NB4 (cell line): Measurements from ENCODE around the gene PARL.

ENCODE experiments used
- DNase-seq: peaks from one replicate; pipeline ENCODE4 v3.0.0; 2010; ENCODE audit warnings: low read depth
- H3K4me3 ChIP-seq: one replicate; pipeline ENCODE4 v1.5.1; 2011; ENCODE audit warnings: mild to moderate bottlenecking, low read depth, low read length, moderate library complexity
- CTCF ChIP-seq: IDR thresholded peaks from one replicate; pipeline ENCODE4 v1.5.1; 2012; ENCODE audit warnings: low read depth, low read length
- MAX ChIP-seq: IDR thresholded peaks from 2 replicates; pipeline ENCODE4 v1.6.1; 2011; ENCODE audit warnings: low read depth, low read length
- MYC ChIP-seq: IDR thresholded peaks from 2 replicates; pipeline ENCODE4 v1.6.1; 2011; ENCODE audit warnings: low read depth, low read length
- POLR2A ChIP-seq: IDR thresholded peaks from 2 replicates; pipeline ENCODE4 v1.6.1; 2011; ENCODE audit warnings: mild to moderate bottlenecking; ENCODE audit not compliant: insufficient read length; ENCODE audit errors: extremely low read depth

PARL gene

GRCh38 chr3:183885766-183886165 lies 1.1 kb upstream of the PARL start:
- TF ChIP-seq MAX = no peak
- TF ChIP-seq MYC = no peak
- TF ChIP-seq CTCF = no peak
- no peak for TF ChIP-seq POLR2A
- no peak overlapping the region for H3K4me3 ChIP-seq
- no peak for DNase-seq

GRCh38 chr3:183884097-183884426 lies 618 bp downstream of the PARL start:
- peak; percentile 47 for DNase-seq

GRCh38 chr3:183883291-183884096 lies 1.2 kb downstream of the PARL start:
- no peak for TF ChIP-seq CTCF
- TF ChIP-seq MAX = no peak; the same call in 1 of the 2 replicates
- no peak for TF ChIP-seq MYC
- TF ChIP-seq POLR2A = no peak
- peak overlapping the region; percentile 92 for H3K4me3 ChIP-seq
- no peak for DNase-seq

More at GRCh38 chr3:183884097-183884426, 618 bp downstream of the PARL start:
- TF ChIP-seq CTCF (no peak), MAX (no peak), POLR2A (no peak), MYC (no peak)
- H3K4me3 ChIP-seq = peak overlapping the region; percentile 92

GRCh38 chr3:183880121-183880520 lies 4.6 kb downstream of the PARL start:
- no peak overlapping the region for H3K4me3 ChIP-seq
- TF ChIP-seq CTCF = no peak
- TF ChIP-seq MYC = no peak
- no peak for TF ChIP-seq MAX
- TF ChIP-seq POLR2A = no peak
- DNase-seq = peak; percentile 74

- peak overlapping the region; percentile 21 for H3K4me3 ChIP-seq
- no peak for TF ChIP-seq MYC
- TF ChIP-seq MAX = no peak
- no peak for TF ChIP-seq POLR2A
- no peak for TF ChIP-seq CTCF
- DNase-seq = no peak
These were observed 5.4 kb downstream of the PARL start for GRCh38 chr3:183879243-183879642.
